ENCODE results near the gene TM7SF2. TPM values are rescaled to one million over a fixed set of nuclear protein-coding genes. Genes with fewer than 3 reads are reported as not detected.

Gene TM7SF2
- total RNA-seq, 1 donor from 2014 or later = 104 TPM

DNA sequence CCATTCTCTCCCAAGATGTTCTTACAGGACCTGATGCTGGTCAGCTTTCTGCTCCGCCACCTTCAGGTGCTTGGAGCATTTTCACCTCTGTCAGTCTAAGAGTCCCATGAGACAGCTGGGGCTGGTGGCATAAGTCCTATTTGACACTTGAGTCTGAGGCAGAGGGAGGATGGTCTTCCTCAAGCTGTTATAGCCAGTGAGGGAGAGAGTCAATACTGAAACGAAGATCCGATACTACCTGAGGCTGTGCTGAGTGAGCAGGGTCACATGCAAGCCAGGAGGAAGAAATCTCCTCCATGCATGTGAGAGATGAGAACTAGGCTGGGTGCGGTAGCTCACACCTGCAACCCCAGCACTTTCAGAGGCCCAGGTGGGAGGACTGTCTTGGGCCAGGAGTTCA is 22.1 kb upstream of the TM7SF2 start:
- Mint-ChIP-seq H3K36me3 (ENCODE audit: low read depth) (no peaks in the 10 kb centered on the region), H3K4me1 (peaks cover 10% of the 10 kb centered on the region), H3K9me3 (no peaks in the 10 kb centered on the region), H3K27me3 (ENCODE audit: low read depth) (no peaks in the 10 kb centered on the region), H3K4me3 (peak overlapping the region; percentile 61), H3K27ac (ENCODE audit: unreplicated experiment) (peak overlapping the region; percentile 62)
- no peak for DNase-seq (ENCODE audit: low read depth, low spot score)
- TF ChIP-seq, protein P1, sequence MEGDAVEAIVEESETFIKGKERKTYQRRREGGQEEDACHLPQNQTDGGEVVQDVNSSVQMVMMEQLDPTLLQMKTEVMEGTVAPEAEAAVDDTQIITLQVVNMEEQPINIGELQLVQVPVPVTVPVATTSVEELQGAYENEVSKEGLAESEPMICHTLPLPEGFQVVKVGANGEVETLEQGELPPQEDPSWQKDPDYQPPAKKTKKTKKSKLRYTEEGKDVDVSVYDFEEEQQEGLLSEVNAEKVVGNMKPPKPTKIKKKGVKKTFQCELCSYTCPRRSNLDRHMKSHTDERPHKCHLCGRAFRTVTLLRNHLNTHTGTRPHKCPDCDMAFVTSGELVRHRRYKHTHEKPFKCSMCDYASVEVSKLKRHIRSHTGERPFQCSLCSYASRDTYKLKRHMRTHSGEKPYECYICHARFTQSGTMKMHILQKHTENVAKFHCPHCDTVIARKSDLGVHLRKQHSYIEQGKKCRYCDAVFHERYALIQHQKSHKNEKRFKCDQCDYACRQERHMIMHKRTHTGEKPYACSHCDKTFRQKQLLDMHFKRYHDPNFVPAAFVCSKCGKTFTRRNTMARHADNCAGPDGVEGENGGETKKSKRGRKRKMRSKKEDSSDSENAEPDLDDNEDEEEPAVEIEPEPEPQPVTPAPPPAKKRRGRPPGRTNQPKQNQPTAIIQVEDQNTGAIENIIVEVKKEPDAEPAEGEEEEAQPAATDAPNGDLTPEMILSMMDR (conservative IDR thresholded peaks at IDR 0.05) = no peak

DNA sequence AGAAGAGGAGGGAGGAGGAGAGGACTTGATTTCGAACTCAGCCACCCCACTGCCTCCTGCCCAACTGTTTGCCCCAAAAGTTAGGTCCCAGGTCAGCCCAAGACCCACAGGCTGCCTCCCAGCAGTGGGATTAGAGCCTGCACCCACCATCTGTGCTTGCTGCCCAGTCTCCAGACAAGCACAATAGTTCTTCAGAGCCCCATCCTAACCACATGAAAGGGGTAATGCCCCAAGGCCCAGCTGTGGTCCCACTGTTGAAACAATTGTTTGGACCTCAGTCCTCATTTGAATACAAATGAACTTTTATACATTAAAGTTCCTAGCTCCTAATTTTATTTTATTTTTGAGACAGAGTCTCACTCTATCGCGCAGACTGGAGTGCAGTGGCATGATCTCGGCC is 21.0 kb upstream of the TM7SF2 start:
- TF ChIP-seq, protein P1 (conservative IDR thresholded peaks at IDR 0.05) = no peak
- Mint-ChIP-seq H3K27ac (ENCODE audit: unreplicated experiment) (no peak overlapping the region), H3K36me3 (ENCODE audit: low read depth) (no peaks in the 10 kb centered on the region), H3K9me3 (no peaks in the 10 kb centered on the region), H3K27me3 (ENCODE audit: low read depth) (no peaks in the 10 kb centered on the region), H3K4me1 (peaks cover 3% of the 10 kb centered on the region), H3K4me3 (peak overlapping the region; percentile 41)
- no peak for DNase-seq (ENCODE audit: low read depth, low spot score)

- TF ChIP-seq, protein P1 (conservative IDR thresholded peaks at IDR 0.05) = no peak
- no peaks in the 10 kb centered on the region for H3K9me3 Mint-ChIP-seq
- H3K27ac Mint-ChIP-seq (ENCODE audit: unreplicated experiment) = peak overlapping the region; percentile 99
- H3K36me3 Mint-ChIP-seq (ENCODE audit: low read depth) = no peaks in the 10 kb centered on the region
- peaks cover 4% of the 10 kb centered on the region for H3K4me1 Mint-ChIP-seq
- no peak for DNase-seq (ENCODE audit: low read depth, low spot score)
- no peaks in the 10 kb centered on the region for H3K27me3 Mint-ChIP-seq (ENCODE audit: low read depth)
- peak overlapping the region; percentile 97 for H3K4me3 Mint-ChIP-seq
Measured at GRCh38 chr11:65095427-65095826, 16.2 kb upstream of the TM7SF2 start.

DNA sequence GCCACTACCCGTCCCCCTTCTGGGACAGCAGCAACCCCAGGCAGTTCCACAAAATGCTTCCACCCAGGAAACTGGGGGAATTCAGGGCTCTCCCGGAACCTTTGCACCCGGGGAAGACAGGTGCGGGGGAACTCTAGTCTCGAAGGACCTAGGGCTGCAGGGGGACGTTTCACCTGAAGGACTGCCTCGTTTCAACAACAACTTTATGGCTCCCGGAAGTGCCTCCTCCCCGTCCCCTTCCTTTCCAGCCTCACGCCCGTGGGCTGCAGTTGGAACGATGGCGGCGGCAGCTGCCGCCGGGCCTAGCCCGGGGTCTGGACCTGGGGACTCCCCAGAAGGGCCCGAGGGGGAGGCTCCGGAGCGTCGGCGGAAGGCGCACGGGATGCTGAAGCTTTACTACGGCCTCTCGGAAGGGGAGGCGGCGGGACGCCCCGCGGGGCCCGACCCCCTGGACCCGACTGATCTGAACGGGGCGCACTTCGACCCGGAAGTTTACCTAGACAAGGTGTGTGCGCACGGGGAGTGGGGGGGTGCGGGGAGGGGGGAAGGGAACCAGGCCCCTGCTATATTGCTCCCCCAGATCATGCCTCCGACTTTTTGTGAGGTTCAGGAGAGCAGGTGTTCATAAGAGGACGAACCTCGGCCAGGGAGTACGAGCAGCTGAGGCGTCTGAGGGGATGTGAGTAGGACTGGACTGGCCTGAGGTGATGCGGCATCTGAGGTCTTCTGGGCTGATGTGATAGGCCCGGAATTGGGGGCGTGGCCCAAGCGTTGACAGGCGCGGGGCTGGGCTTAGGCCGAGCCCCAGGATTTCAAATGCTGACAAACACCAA is 15.5 kb upstream of the TM7SF2 start, which contains the start of gene VPS51:
VPS51 (plus strand) TSS at position 241 of the 833 bp plus-strand sequence; CDS start at position 278, 37 bp downstream.
- no peaks in the 10 kb centered on the region for H3K36me3 Mint-ChIP-seq (ENCODE audit: low read depth)
- peak within 1 kb of the TSS; percentile 99 for H3K27ac Mint-ChIP-seq (ENCODE audit: unreplicated experiment)
- TF ChIP-seq, protein P1 (conservative IDR thresholded peaks at IDR 0.05) = no peak
- peak; percentile 78 for DNase-seq (ENCODE audit: low read depth, low spot score)
- H3K9me3 Mint-ChIP-seq = no peaks in the 10 kb centered on the region
- H3K4me3 Mint-ChIP-seq = peak within 1 kb of the TSS; percentile 97
- H3K4me1 Mint-ChIP-seq = peaks cover 4% of the 10 kb centered on the region
- H3K27me3 Mint-ChIP-seq (ENCODE audit: low read depth) = no peaks in the 10 kb centered on the region

DNA sequence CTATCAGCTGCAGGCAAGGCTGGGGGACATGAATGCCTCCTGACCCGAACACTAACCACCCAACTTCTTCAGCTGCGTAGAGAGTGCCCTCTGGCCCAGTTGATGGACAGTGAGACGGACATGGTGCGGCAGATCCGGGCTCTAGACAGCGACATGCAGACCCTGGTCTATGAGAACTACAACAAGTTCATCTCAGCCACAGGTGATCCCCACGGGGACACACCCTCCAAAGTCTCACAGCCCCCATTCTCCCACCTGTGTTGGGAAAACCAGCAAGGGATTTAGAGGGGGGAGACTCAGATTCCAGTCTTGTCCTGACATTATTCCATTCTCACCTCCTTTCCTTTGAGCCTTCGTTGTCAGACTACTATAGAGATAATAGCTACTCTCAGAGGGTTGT is 14.7 kb upstream of the TM7SF2 start:
- H3K36me3 Mint-ChIP-seq (ENCODE audit: low read depth) = no peaks in the 10 kb centered on the region
- no peak for DNase-seq (ENCODE audit: low read depth, low spot score)
- TF ChIP-seq, protein P1 (conservative IDR thresholded peaks at IDR 0.05) = no peak
- no peaks in the 10 kb centered on the region for H3K27me3 Mint-ChIP-seq (ENCODE audit: low read depth)
- peaks cover 4% of the 10 kb centered on the region for H3K4me1 Mint-ChIP-seq
- H3K9me3 Mint-ChIP-seq = no peaks in the 10 kb centered on the region
- H3K4me3 Mint-ChIP-seq = peak overlapping the region; percentile 97
- no peak overlapping the region for H3K27ac Mint-ChIP-seq (ENCODE audit: unreplicated experiment)

Data from neural crest cell (in vitro differentiated cells).